Thyroid gland (tissue), 4 donors: Measurements from ENCODE around the gene COL8A2.

Source experiments
- POLR2A ChIP-seq, 2 donors: fragments of 450-650 bp; IDR thresholded peaks; one replicate each; pipeline ENCODE4 v1.6.1; 2017; ENCODE audit warnings: antibody characterized with exemption in 2 of 2, mild to moderate bottlenecking in 2 of 2, moderate library complexity in 1 of 2
- TF ChIP-seq, protein P1 (sequence below), 6 experiments: fragments of 200-600 bp in 3 of 6; fragments of 450-650 bp in 3 of 6; sonication (generic) in 3 of 6; IDR thresholded peaks; one replicate each; pipeline ENCODE4 v1.5.1; 2016 to 2019; ENCODE audit warnings: antibody characterized with exemption in 6 of 6, mild to moderate bottlenecking in 2 of 6, inconsistent platforms in 1 of 6, moderate library complexity in 1 of 6

DNA sequence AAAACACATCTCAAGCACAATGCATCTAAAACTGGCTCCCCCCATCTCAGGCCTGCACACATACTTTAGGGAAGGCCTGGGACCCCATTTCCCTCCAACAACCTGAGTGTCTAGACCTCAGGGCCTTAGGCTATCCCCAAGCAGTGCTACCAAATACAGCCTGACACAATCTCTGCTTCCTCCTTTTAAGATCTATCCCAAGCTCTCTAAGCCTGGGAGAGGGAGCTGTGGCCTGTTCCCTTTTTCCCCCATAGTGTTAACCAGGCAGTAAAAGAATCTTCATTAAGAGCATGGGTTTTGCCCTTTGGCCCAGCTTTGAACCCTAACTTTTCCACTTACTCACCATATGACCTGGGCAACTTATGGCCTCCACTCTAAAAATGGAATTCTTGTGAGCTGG lies 10.8 kb upstream of the COL8A2 start:
- no peak for TF ChIP-seq POLR2A (IDR thresholded peaks at IDR 0.05)
- TF ChIP-seq, protein P1, sequence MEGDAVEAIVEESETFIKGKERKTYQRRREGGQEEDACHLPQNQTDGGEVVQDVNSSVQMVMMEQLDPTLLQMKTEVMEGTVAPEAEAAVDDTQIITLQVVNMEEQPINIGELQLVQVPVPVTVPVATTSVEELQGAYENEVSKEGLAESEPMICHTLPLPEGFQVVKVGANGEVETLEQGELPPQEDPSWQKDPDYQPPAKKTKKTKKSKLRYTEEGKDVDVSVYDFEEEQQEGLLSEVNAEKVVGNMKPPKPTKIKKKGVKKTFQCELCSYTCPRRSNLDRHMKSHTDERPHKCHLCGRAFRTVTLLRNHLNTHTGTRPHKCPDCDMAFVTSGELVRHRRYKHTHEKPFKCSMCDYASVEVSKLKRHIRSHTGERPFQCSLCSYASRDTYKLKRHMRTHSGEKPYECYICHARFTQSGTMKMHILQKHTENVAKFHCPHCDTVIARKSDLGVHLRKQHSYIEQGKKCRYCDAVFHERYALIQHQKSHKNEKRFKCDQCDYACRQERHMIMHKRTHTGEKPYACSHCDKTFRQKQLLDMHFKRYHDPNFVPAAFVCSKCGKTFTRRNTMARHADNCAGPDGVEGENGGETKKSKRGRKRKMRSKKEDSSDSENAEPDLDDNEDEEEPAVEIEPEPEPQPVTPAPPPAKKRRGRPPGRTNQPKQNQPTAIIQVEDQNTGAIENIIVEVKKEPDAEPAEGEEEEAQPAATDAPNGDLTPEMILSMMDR (IDR thresholded peaks at IDR 0.05) = no peak
